ENCODE results near the gene SIRPA. TPM values are rescaled to one million over a fixed set of nuclear protein-coding genes. Genes with fewer than 3 reads are reported as not detected.

Gene SIRPA
- total RNA-seq, 1 experiment from 2014 or later: 8.9 TPM

GRCh38 chr20:1946762-1947534 lies 51.7 kb downstream of the SIRPA start (continued):
- no peak for TF ChIP-seq AFF4 (CRISPR knock-in tag; IDR thresholded peaks at IDR 0.05; ENCODE audit: borderline replicate concordance)
- peak; percentile 93 for TF ChIP-seq ZBTB43 (CRISPR knock-in tag; IDR thresholded peaks at IDR 0.05)
- no peak for TF ChIP-seq E2F1 (CRISPR knock-in tag; IDR thresholded peaks at IDR 0.05)
- TF ChIP-seq, protein P1, sequence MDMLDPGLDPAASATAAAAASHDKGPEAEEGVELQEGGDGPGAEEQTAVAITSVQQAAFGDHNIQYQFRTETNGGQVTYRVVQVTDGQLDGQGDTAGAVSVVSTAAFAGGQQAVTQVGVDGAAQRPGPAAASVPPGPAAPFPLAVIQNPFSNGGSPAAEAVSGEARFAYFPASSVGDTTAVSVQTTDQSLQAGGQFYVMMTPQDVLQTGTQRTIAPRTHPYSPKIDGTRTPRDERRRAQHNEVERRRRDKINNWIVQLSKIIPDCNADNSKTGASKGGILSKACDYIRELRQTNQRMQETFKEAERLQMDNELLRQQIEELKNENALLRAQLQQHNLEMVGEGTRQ (CRISPR knock-in tag; IDR thresholded peaks at IDR 0.05): peak; percentile 28; the same call in 1 of the 2 replicates
- TF ChIP-seq EMX1 (CRISPR knock-in tag; IDR thresholded peaks at IDR 0.05): no peak
- peak; percentile 84 for TF ChIP-seq ZNF232 (CRISPR knock-in tag; IDR thresholded peaks at IDR 0.05)
- TF ChIP-seq MYBL2 (CRISPR knock-in tag; IDR thresholded peaks at IDR 0.05): peak; percentile 57; the same call in 1 of the 2 replicates
- TF ChIP-seq ZBTB21 (CRISPR knock-in tag; IDR thresholded peaks at IDR 0.05; ENCODE audit: borderline replicate concordance): peak; percentile 85
- peak; percentile 84 for TF ChIP-seq FOXK1 (CRISPR knock-in tag; IDR thresholded peaks at IDR 0.05)
- TF ChIP-seq ZNF219 (CRISPR knock-in tag; IDR thresholded peaks at IDR 0.05; ENCODE audit: borderline replicate concordance): no peak
- peak; percentile 74; the same call in 1 of the 2 replicates for TF ChIP-seq SP1 (CRISPR knock-in tag; conservative IDR thresholded peaks at IDR 0.05)
- TF ChIP-seq ZNF317 (CRISPR knock-in tag; IDR thresholded peaks at IDR 0.05; ENCODE audit: borderline replicate concordance, low read depth): 0 out of 2 replicates have a peak, but pooled peaks have one; percentile 37
- peak; percentile 70; the same call in 1 of the 2 replicates for TF ChIP-seq TEAD4 (CRISPR knock-in tag; IDR thresholded peaks at IDR 0.05)
- TF ChIP-seq SMAD3 (CRISPR knock-in tag; IDR thresholded peaks at IDR 0.05; ENCODE audit: borderline replicate concordance): peak; percentile 78; the same call in 1 of the 2 replicates
- peak; percentile 93 for TF ChIP-seq FOXP1 (CRISPR knock-in tag; IDR thresholded peaks at IDR 0.05; ENCODE audit: borderline replicate concordance)
- TF ChIP-seq, protein P2, sequence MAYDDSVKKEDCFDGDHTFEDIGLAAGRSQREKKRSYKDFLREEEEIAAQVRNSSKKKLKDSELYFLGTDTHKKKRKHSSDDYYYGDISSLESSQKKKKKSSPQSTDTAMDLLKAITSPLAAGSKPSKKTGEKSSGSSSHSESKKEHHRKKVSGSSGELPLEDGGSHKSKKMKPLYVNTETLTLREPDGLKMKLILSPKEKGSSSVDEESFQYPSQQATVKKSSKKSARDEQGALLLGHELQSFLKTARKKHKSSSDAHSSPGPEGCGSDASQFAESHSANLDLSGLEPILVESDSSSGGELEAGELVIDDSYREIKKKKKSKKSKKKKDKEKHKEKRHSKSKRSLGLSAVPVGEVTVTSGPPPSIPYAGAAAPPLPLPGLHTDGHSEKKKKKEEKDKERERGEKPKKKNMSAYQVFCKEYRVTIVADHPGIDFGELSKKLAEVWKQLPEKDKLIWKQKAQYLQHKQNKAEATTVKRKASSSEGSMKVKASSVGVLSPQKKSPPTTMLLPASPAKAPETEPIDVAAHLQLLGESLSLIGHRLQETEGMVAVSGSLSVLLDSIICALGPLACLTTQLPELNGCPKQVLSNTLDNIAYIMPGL (CRISPR knock-in tag; IDR thresholded peaks at IDR 0.05): peak; percentile 57; the same call in 1 of the 2 replicates
- TF ChIP-seq NFE2L1 (CRISPR knock-in tag; IDR thresholded peaks at IDR 0.05): peak; percentile 75; the same call in 1 of the 2 replicates
- TF ChIP-seq, protein P3, sequence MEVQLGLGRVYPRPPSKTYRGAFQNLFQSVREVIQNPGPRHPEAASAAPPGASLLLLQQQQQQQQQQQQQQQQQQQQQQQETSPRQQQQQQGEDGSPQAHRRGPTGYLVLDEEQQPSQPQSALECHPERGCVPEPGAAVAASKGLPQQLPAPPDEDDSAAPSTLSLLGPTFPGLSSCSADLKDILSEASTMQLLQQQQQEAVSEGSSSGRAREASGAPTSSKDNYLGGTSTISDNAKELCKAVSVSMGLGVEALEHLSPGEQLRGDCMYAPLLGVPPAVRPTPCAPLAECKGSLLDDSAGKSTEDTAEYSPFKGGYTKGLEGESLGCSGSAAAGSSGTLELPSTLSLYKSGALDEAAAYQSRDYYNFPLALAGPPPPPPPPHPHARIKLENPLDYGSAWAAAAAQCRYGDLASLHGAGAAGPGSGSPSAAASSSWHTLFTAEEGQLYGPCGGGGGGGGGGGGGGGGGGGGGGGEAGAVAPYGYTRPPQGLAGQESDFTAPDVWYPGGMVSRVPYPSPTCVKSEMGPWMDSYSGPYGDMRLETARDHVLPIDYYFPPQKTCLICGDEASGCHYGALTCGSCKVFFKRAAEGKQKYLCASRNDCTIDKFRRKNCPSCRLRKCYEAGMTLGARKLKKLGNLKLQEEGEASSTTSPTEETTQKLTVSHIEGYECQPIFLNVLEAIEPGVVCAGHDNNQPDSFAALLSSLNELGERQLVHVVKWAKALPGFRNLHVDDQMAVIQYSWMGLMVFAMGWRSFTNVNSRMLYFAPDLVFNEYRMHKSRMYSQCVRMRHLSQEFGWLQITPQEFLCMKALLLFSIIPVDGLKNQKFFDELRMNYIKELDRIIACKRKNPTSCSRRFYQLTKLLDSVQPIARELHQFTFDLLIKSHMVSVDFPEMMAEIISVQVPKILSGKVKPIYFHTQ (CRISPR knock-in tag; IDR thresholded peaks at IDR 0.05): no peak
